SHP77 treated with DMSO at 0.1 percent for 48 hours (cell line): Measurements from ENCODE around the gene TSC1.
A peak's percentile ranks its signal among the peaks of the same experiment; 100 is the strongest.

Experiments used
- DNase-seq: peaks from one replicate; lab custom pipeline; 2025; lab: John Stamatoyannopoulos, UW

Gene TSC1

DNA sequence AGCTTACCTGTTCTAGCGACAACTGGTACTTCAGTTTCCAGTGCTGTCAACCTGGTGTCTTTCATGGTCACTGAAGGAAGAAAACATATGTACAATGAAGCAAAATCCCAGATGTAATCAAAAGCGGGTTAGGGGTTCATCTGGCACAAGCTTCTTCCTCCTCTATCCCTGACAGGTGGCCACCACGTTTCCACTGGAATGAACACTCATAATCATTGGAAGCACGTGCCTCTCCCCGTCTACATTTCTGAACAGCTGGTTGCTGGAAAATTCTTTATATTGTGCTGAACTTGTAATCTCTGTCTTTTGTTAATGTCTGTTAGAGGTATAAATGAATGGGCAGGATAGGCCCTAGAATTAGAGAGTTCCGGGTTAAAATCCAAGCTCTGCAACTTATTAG lies 9.4 kb downstream of the TSC1 start:
- DNase-seq, result no peak

DNA sequence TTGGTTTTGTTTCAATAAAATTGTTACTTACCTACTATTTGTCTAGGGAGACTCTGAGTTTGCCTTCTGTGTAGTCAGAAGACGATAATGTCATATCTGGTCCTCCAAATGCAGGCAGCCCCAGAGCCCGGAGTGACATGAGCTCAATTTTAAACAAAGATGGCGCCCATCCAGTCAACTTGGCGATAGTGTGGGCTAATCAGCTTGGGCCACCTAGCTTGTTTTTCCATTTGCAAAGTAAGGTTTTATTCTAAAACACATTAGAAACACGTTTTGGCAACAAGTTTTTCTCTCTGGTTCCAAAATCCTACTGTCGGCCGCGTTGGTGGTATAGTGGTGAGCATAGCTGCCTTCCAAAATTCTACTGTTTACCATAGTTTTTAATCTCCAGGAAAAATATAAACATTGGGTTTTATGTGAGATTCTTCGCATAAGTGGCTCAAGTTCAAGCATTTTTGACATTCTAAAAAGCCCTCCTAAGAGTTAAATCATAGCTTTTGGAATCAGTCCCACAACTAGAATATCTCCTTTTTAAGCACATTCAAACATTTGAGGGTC lies 13.2 kb downstream of the TSC1 start:
- DNase-seq, result no peak

DNA sequence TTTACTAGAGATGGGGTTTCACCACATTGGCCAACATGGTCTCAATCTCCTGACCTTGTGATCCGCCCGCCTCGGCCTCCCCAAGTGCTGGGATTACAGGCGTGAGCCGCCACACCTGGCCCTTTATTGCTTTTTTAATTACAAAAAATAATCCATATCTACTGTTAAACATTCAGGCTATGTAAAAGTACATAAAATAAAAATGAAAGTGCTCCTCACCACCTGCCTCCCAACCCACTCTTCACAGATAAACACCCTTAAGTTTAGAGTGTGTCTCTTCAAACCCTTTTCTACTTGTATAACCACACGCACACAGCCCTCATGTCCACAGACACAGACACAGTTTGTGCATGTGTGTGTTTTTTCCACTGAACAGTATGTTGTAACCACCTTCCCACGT lies 16.7 kb downstream of the TSC1 start:
- DNase-seq, result no peak

DNA sequence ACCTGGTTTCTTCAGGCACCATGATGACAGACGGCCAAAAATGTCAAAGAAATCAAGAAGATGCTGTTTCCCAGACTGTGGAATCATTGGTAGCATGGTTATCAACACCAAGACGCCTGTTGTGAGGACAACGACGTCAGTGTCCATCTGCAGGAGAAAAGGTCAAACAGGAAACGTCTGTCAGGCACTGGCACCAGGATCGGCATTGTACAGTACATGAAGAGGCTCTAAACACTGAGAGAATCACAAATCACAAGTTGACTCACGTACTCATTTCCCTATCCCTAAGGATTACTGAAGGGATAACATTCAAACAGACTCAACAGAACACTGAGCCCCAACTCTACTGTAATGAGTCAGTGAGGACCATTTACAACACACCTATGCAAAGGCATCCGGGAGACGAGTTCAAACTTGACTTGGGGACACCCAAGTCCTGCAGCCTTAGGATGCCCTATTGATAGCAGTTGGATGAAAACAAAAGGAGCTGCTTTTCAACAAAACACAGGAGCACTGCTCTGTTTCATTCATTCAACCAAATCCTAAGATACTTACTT lies 21.0 kb downstream of the TSC1 start:
- no peak for DNase-seq

DNA sequence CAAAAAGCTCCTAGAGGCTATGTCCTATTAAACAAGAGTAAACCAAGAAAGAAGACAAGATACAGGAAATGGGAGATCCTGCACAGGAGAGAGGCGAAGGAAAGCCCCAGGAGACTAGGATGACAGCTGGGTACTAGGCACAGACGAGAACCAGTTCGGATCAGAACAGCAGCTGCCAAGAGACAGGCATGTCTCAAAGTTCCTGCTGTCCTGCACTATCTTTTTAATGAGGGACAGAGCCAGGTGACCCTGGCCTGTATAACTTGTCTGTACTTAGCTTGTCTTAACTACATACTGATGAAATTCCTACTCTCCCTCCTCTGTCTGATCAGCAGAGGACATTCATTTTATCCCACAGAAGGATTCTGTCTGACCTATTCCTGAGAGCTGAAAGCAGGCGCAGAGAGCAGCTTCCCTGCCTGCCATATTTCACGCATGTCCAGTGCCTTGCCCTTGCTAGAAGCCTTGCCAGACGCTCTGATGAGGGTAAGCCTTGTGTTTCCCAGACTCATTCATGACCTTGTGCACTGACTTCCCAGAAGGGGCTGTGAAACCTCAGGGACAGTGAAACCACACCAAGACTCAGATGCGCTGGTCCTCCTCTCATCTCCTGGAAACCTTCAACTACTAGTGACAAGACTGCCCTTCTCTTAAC lies 24.7 kb downstream of the TSC1 start:
- DNase-seq, result no peak

DNA sequence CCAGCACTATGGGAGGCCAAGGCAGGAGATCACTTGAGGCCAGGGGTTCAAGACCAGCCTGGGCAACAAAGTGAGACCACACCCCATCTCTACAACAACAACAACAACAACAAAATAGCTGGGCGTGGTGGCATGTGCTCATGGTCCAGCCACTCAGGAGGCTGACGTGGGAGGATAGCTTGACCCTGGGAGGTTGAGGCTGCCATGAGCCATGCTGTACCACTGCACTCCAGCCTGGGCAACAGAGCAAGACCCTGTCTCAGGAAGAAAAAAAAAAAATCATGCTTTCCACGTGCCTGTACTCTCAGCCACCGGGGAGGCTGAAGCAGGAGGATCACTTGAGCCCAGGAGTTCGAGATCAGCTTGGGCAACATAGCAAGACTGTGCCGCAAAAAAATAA lies 29.5 kb downstream of the TSC1 start:
- DNase-seq, result no peak

DNA sequence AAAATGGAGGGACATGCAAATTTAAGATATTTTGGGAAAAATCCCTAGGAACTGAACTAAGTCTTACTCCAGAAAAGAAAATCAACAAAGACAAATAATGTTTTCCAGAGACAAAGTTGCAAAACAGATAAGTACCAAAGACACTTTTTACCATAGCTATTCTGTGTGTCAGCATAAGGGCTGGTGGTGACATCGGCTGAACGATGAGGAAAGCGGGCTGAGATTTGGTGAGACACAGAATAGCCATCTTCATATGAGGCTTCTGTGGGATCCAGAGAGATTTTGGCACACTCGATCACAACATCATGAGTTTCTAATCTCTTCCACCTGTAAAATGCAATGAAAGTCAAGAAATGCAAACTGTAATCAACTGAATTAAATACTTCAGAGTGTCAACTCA lies 32.3 kb downstream of the TSC1 start:
- no peak for DNase-seq

DNA sequence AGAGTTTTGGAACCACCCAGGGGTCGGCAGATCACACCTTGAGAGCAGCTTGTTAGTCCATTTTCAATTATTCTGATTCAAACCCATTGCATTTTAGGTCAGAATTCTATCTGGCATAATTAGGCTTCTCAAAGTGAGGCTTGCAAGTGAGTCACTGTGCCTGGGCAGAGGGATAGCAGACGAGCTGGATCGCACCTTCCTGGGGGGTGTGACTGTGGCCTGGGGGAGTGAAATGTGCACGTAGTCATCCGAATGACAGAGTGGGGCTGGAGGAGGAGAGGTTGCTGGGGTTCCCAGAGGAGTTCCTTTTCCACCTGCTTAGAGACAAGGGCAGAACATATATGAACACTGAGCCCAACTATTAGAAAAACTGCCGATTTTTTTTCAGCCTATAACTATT lies 34.0 kb downstream of the TSC1 start:
- no peak for DNase-seq

DNA sequence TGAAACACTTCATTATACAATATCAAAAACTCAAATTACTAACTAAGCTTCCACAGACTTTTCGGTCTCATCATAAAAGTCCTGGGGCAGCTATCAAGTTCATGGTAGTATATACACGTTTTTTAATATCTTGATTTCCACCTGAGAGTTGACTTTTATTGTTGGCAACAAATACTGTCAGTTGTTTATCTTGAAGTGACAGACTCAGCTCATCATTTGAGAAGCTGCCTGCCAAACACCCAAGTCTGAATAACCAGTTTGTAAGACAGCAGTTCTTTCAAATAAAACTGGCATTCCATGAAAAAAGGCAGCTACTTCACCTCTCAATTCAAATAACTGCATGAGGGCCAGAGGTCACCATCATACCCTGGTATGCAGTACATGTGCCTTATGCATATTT lies 35.1 kb downstream of the TSC1 start:
- no peak for DNase-seq

DNA sequence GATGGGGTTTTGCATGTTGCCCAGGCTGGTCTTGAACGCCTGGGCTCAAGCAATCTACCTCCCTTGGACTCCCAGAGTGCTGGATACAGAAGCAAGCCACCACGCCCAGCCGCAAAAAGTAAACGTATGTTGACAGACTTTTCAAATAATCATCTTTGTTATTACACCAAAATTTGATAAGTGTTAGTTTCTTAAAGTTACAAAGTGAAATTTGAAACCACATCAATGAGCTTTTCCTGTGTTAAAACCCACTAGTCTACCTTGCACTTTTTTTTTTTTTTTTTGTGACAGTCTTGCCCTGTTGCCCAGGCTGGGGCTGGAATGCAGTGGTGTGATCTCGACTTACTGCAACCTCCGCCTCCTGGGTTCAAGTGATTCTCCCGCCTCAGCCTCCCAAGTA lies 35.8 kb downstream of the TSC1 start:
- DNase-seq, result no peak

DNA sequence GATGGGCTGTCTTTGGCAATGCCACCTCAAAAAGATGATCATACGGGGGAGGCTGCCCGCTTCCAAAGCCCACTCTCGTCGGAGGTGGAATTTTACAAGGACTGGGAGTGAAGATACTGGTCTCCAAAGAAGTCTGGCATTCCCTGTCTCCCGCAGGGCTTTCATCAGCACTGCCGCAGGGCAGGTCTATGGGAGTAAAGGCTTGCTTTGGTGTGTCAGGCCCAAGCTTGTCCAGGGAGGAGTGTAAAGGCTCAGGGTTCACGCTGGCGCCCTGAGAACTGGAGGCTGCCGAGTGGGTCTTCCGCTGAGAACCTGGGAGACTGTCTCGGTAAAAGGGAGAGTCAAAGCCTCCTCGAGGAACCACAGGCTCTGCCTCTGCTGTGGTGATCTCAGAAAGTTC lies 38.7 kb downstream of the TSC1 start:
- DNase-seq, result no peak

DNA sequence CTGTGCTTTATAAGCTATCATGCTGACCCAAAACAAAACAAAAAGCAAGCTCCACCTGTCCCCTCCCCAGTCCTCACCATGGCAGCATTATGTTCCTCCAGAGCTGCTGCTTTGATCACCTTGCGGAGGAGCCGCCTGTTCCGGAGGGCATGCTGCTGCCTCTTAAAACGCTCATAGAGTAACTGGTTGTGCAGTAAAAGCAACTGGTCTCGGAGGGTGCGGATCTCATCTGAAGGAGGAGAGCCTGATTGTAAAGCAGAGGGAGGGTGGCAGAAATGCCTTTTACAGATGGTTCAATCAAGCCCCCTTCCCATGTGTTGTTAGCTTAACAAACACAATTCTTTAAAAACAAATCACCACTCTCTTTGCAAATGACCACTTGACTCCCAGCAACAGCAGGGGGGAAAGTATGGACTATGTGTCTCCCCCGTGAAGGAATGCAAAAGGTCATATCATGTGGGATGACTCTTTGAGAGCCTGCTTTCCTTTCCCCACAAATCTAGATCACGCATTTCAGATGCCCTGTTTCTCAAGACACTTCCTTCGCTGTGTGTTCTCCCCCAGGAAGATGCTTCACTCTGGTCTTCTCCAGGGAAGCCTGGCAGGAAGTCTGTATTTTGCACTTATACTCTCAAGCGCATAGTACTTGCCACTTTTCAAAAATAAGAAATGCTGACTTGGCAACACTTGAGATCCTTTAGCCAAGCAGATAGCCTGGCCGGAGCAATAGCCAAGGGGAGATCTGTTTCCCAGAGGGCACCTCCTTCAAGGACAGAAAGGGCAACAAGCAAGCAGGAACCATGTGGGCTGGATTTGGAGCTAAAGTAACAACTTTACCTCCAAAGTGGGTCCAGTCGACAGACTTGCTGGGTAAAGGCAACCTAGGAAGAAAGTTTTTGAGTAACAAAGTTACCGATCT lies 40.6 kb downstream of the TSC1 start:
- DNase-seq, result no peak

DNA sequence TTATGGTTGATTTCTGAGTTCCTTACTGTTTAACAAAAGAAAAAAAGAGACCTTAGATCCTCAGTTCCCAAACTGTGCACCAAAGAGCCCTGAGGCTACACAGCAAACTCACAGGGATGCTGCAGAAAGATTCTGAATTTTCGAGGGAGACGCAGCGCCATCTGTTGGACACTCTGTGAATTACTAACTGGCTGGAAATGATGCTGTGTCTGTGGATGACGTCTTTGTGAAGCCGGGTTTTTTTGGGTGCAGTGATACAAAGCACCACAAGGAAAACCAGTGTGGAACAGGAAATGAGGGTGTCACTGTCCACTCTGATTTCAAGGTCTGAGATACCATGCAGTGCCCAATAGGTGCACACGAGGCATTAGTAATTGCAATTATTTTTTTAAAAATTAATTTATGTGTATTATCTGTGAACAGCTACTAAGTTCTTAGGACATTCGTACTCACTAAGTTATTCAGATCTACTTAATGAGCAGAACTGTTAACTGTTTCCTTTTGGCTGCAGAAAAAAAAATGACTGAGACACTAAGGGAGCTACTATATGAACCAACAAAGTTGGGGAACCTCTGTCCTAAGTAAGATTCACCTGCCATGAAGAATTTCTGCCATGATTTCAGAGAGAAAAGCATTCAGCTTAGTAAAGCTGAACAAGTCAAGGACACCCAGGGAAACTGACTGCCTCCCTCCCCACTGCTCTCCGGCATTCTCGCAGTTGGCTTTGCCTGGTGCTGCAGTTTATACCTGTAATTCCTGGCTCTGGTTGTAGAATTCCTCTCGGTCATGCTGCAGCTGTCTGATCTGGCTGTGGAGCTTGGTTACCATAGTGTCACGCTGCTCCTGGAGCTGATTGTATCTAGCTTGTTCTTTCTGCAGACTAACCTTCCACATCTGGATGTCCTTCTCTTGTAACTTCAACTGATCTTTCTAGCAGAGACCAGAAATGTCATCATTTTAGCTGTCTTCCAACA lies 42.3 kb downstream of the TSC1 start:
- peak; percentile 8 for DNase-seq

DNA sequence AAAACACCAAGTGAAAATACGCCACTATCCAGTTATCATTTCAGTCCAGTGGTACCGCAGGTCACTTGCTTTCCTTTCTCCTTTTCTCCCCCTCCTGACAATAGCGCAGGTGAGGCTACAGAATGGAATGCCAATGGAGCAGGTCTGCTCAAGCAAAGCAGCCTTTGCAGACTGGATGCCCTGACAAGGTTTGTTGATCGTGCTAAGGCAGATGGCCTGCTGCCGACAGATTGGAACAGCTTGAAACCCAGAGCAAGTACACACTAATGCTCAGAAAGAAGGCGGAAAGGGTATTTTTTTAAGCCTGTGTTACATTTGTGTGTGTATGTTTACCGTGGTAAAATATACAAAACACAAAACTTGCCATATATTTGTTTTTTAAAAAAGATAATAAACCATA lies 46.4 kb downstream of the TSC1 start:
- no peak for DNase-seq

DNA sequence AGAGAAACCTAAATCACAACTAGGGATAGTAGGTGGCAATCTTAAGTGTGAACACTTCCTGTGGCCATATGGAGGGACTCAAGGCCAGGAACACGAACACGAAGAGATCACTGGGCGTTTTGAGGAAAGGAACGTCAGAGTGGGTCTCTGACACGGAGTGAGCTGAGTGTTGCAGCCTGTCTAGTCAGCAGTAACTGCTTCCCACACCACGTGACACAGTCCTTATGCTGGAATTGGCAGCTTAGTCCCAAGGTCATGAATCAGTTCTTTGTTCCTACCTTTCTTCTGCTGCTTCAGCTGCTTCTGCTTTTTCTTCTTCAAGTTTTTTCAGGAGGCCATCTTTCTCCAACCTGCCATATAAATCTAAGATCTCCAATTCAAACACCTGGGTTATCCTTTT lies 47.5 kb downstream of the TSC1 start:
- DNase-seq, result no peak

DNA sequence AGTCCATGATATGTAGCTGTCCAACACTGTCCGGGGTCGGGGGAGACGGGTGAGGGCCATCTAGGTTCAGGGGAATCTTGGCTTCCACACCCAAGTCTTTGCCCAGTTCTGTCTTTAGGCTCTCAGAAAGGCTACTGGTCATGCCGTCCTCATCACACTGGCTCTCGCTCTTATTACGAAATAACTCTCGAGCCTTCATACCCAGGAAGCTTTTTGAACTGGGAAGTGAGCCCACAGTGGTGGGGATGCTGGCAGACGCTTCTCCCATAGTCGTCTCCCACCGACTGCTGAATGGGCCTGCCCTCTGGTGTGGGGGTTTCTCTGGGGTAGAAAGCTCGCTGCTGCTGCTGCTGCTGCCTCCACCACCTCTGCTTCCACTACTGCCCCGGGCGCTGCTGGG lies 48.2 kb downstream of the TSC1 start:
- no peak for DNase-seq

DNA sequence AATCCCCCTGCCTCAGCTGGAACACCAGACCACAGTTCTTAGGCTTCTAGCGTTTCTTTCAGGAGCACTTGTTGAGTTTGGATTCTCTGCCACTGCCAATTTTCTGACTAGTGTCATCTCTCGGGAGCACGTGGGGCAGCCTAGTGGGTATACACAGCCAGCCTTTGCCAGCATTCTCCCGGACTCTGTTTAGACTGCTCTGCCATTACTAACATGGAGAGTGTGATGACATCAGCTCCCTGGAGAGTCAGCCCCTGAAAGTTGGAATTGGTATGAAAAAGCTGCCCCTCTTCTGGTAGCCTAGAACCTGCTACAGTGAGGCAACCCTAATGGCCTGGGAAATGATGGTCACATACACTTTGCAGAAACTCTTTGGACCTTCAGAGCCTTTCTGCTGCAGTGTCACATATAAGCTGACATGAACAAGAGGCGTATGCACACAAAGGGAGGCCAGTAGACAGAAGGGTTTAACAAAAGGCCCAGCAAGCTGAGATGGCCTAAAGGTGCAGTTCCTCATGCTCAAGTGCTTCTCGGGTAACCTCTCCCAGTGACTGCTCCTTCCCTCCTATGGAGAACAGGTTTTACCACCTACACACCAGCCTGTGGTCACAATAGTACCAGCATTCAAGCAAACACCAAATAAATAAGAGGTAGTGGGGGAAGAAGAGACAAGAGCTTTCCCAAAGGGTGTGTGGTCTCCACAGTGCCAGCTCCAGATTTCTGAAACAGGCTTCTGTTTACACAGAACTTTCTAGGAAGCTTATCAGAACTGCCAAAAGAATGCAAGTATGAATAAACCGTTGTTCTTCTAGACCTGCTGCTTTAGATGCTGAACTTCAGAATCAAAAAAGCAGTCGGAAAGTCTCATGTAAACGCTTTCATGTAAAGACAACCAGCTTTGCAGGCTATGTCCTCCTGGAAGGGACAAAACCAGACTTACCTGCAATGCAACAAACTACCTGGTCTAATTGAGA lies 49.3 kb downstream of the TSC1 start:
- no peak for DNase-seq

DNA sequence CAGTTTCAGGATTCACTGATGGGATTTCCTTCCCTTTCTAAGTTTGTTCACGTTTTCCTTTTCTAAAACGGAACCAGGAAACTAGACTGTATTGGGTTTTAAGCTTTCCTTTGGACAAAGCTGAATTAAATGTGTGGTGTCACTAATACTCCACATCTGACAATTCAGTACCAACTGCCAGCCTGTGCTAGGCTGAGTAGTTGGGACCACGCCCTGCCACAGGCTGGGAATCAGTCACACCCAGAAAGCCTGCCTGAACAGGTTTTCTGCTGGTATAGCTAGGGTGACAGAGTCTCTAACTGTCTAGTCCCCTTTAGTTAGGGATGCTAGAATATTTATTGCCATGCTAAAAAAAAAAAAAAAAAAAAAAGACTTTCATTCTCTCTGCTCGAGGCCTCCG lies 50.1 kb downstream of the TSC1 start:
- DNase-seq, result no peak

DNA sequence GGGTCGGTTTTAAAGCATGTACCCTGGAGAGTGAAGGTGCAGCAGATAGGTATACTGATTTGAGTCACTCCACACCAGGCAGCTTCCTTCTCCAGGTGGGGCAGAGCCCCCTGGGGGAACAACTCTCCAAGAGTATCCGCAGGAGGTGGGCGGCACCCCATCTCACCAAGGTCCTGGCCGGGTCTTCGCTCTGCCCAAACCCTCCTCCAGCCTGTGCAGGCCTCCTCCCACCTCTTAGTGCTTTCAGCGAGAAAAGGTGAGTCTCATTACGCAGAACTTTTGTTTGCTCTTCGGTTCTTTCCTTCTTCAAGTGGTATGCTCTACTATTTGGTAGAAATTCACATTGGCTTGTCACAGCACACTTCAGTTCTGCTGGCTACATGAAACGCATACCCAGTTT lies 52.0 kb downstream of the TSC1 start:
- DNase-seq, result no peak

DNA sequence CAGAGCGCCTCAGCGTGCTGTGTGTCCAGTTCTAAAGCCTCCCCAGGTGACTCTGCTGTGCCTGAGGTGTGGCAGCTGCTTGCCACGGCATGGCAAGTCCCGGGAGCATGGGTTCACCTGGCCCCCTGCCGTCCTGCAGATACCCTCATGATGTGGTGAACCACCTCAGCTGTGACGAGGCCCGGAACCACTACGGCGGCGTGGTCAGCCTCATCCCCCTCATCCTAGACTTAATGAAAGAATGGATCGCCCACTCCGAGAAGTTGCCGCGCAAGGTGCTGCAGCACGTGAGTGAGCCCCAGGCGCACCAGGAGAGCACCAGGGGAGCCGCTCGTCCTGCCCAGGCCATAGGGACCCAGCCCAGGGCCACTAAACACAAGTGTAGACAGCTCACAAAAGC lies 56.3 kb downstream of the TSC1 start:
- DNase-seq, result no peak
